Loucy (cell line): Measurements from ENCODE around the gene CTNNA2.

Experiments used
- H2AFZ ChIP-seq: fragments of 200-600 bp; sonication (generic); 2 replicates; pipeline ENCODE4 v1.6.0; 2016; ENCODE audit warnings: antibody characterized with exemption, mild to moderate bottlenecking, low read length, moderate library complexity
- H3F3A ChIP-seq: fragments of 200-600 bp; 2 replicates; pipeline ENCODE4 v1.6.0; 2016; ENCODE audit warnings: antibody characterized with exemption, low read depth, mild to moderate bottlenecking
- H3K27me3 ChIP-seq: fragments of 200-600 bp; sonication (generic); 2 replicates; pipeline ENCODE4 v1.6.1; 2014; ENCODE audit warnings: low read length, mild to moderate bottlenecking; ENCODE audit not compliant: insufficient read depth, poor library complexity, severe bottlenecking
- H3K36me3 ChIP-seq: fragments of 200-600 bp; sonication (generic); 2 replicates; pipeline ENCODE4 v1.6.1; 2016; ENCODE audit warnings: low read length; ENCODE audit not compliant: insufficient read depth
- H3K4me1 ChIP-seq: fragments of 200-600 bp; sonication (generic); 2 replicates; pipeline ENCODE4 v1.5.1; 2014; ENCODE audit warnings: low read length, mild to moderate bottlenecking; ENCODE audit not compliant: insufficient read depth, poor library complexity, severe bottlenecking
- H3K4me2 ChIP-seq: fragments of 200-600 bp; sonication (generic); 2 replicates; pipeline ENCODE4 v1.6.0; 2014; ENCODE audit warnings: antibody characterized with exemption, low read length, low read depth, mild to moderate bottlenecking; ENCODE audit not compliant: poor library complexity, severe bottlenecking
- H3K4me3 ChIP-seq: fragments of 200-600 bp; sonication (generic); 2 replicates; pipeline ENCODE4 v1.5.1; 2014; ENCODE audit warnings: low read length, mild to moderate bottlenecking, mixed read lengths; ENCODE audit not compliant: poor library complexity, severe bottlenecking
- H3K79me2 ChIP-seq: fragments of 200-600 bp; sonication (generic); 2 replicates; pipeline ENCODE4 v1.6.1; 2014; ENCODE audit warnings: low read length; ENCODE audit not compliant: insufficient read depth
- H3K9ac ChIP-seq: fragments of 200-600 bp; sonication (generic); 2 replicates; pipeline ENCODE4 v1.6.0; 2014; ENCODE audit warnings: mild to moderate bottlenecking, low read depth, low read length, moderate library complexity; ENCODE audit not compliant: poor library complexity, severe bottlenecking
- H3K9me2 ChIP-seq: fragments of 200-600 bp; sonication (generic); replicated peaks from 2 replicates; pipeline ENCODE4 v1.6.1; 2016; ENCODE audit warnings: low read depth, low read length, mixed read lengths
- H3K9me3 ChIP-seq: fragments of 200-600 bp; sonication (generic); 2 replicates; pipeline ENCODE4 v1.6.1; 2014; ENCODE audit warnings: mild to moderate bottlenecking, antibody characterized with exemption, low read length, low read depth; ENCODE audit not compliant: insufficient read depth
- H4K20me1 ChIP-seq: fragments of 200-600 bp; sonication (generic); 2 replicates; pipeline ENCODE4 v1.6.0; 2014; ENCODE audit warnings: antibody characterized with exemption, low read length, mild to moderate bottlenecking; ENCODE audit not compliant: insufficient read depth, poor library complexity, severe bottlenecking
- CTCF ChIP-seq: fragments of 200-600 bp; sonication (generic); conservative IDR thresholded peaks from 2 replicates; pipeline ENCODE4 v1.5.1; 2014; ENCODE audit warnings: mild to moderate bottlenecking, antibody characterized with exemption, low read length
- EZH2phosphoT487 ChIP-seq: fragments of 200-600 bp; IDR thresholded peaks from 2 replicates; pipeline ENCODE4 v1.6.1; 2018; ENCODE audit warnings: antibody characterized with exemption, mild to moderate bottlenecking, moderate library complexity, borderline replicate concordance

CTNNA2 gene

GRCh38 chr2:80322958-80323357 lies 810.1 kb downstream of the CTNNA2 start:
- no peak overlapping the region for H3K4me2 ChIP-seq

GRCh38 chr2:80323610-80324009 lies 810.8 kb downstream of the CTNNA2 start:
- no peaks in the 10 kb centered on the region for H3F3A ChIP-seq
- H3K9ac ChIP-seq: no peak overlapping the region
- TF ChIP-seq CTCF (no peak), EZH2phosphoT487 (no peak)
- H3K9me3 ChIP-seq: no peaks in the 10 kb centered on the region
- H3K36me3 ChIP-seq: no peaks in the 10 kb centered on the region
- H3K4me3 ChIP-seq: no peak overlapping the region
- no peak overlapping the region for H2AFZ ChIP-seq
- H3K4me2 ChIP-seq: no peak overlapping the region
- H3K79me2 ChIP-seq: no peaks in the 10 kb centered on the region
- H3K27me3 ChIP-seq: no peaks in the 10 kb centered on the region
- no peaks in the 10 kb centered on the region for H3K4me1 ChIP-seq
- no peaks in the 10 kb centered on the region for H3K9me2 ChIP-seq
- no peaks in the 10 kb centered on the region for H4K20me1 ChIP-seq

More at GRCh38 chr2:80322958-80323357, 810.1 kb downstream of the CTNNA2 start:
- no peak overlapping the region for H2AFZ ChIP-seq
- H3K4me1 ChIP-seq: no peaks in the 10 kb centered on the region
- no peaks in the 10 kb centered on the region for H3K9me3 ChIP-seq
- H3K4me3 ChIP-seq: no peak overlapping the region
- no peak overlapping the region for H3K9ac ChIP-seq
- H4K20me1 ChIP-seq: no peaks in the 10 kb centered on the region
- no peaks in the 10 kb centered on the region for H3K9me2 ChIP-seq
- H3K36me3 ChIP-seq: no peaks in the 10 kb centered on the region
- H3F3A ChIP-seq: no peaks in the 10 kb centered on the region
- TF ChIP-seq EZH2phosphoT487 (no peak), CTCF (no peak)
- H3K79me2 ChIP-seq: no peaks in the 10 kb centered on the region
- H3K27me3 ChIP-seq: no peaks in the 10 kb centered on the region

- H4K20me1 ChIP-seq: no peaks in the 10 kb centered on the region
- H3K79me2 ChIP-seq: no peaks in the 10 kb centered on the region
- H3K9me2 ChIP-seq: no peaks in the 10 kb centered on the region
- H3K9me3 ChIP-seq: no peaks in the 10 kb centered on the region
- no peak overlapping the region for H3K4me3 ChIP-seq
- no peak overlapping the region for H2AFZ ChIP-seq
- no peaks in the 10 kb centered on the region for H3K4me1 ChIP-seq
- TF ChIP-seq CTCF (no peak), EZH2phosphoT487 (no peak)
- no peak overlapping the region for H3K4me2 ChIP-seq
- H3K36me3 ChIP-seq: no peaks in the 10 kb centered on the region
- no peak overlapping the region for H3K9ac ChIP-seq
- H3F3A ChIP-seq: no peaks in the 10 kb centered on the region
- H3K27me3 ChIP-seq: no peaks in the 10 kb centered on the region
Measured at GRCh38 chr2:80324525-80324924, 811.7 kb downstream of the CTNNA2 start.
